ENCODE data around the gene PYDC1. TPM values are rescaled to one million over a fixed set of nuclear protein-coding genes. Genes with fewer than 3 reads are reported as not detected.
"Not testable (repeated sequence)": the region's sequence is repeated elsewhere in the genome, so short reads cannot be mapped to it uniquely, and the experiment has no call there.

The PYDC1 gene
- total RNA-seq, 1 experiment from 2014 or later, result not detected

DNA sequence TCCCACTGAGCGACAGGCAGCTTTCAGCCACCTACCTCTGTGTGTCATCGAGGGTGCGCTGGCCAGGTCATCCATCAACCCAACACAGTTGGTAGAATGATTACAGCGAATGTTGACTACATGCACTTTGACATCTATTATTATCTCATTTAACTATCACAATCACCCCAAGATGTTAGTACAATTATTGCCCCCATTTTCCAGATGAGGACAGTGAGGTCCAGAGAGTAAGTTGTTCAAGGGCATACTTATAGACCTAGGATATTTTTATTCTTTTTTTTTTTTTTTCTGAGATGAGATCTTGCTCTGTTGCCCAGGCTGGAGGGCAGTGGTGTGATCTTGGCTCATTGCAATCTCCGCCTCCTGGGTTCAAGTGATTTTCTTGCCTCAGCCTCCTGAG lies 34.5 kb upstream of the PYDC1 start:
- intact Hi-C loops (cut with micrococcal nuclease; ENCODE audit: unreplicated experiment), result no loop called here
- no TSS peak for BruUV-seq (replicated peaks)
- CTCF ChIA-PET, result no interaction called here
- H3K27me3 Mint-ChIP-seq (ENCODE audit: unreplicated experiment), result peaks cover 28% of the 10 kb centered on the region
- peaks cover 9% of the 10 kb centered on the region for H3K4me1 Mint-ChIP-seq (ENCODE audit: low read depth, unreplicated experiment)
- no peak for DNase-seq
- no peak overlapping the region for H3K27ac Mint-ChIP-seq (ENCODE audit: unreplicated experiment)
- no peak overlapping the region for H3K4me3 Mint-ChIP-seq (ENCODE audit: low read depth, unreplicated experiment)
- no peaks in the 10 kb centered on the region for H3K36me3 Mint-ChIP-seq (ENCODE audit: insufficient read depth, unreplicated experiment)
- H3K9me3 Mint-ChIP-seq (ENCODE audit: low read depth, unreplicated experiment), result no peaks in the 10 kb centered on the region
- TF ChIP-seq, protein P1, sequence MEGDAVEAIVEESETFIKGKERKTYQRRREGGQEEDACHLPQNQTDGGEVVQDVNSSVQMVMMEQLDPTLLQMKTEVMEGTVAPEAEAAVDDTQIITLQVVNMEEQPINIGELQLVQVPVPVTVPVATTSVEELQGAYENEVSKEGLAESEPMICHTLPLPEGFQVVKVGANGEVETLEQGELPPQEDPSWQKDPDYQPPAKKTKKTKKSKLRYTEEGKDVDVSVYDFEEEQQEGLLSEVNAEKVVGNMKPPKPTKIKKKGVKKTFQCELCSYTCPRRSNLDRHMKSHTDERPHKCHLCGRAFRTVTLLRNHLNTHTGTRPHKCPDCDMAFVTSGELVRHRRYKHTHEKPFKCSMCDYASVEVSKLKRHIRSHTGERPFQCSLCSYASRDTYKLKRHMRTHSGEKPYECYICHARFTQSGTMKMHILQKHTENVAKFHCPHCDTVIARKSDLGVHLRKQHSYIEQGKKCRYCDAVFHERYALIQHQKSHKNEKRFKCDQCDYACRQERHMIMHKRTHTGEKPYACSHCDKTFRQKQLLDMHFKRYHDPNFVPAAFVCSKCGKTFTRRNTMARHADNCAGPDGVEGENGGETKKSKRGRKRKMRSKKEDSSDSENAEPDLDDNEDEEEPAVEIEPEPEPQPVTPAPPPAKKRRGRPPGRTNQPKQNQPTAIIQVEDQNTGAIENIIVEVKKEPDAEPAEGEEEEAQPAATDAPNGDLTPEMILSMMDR (IDR thresholded peaks at IDR 0.05; ENCODE audit: unreplicated experiment), result no peak

DNA sequence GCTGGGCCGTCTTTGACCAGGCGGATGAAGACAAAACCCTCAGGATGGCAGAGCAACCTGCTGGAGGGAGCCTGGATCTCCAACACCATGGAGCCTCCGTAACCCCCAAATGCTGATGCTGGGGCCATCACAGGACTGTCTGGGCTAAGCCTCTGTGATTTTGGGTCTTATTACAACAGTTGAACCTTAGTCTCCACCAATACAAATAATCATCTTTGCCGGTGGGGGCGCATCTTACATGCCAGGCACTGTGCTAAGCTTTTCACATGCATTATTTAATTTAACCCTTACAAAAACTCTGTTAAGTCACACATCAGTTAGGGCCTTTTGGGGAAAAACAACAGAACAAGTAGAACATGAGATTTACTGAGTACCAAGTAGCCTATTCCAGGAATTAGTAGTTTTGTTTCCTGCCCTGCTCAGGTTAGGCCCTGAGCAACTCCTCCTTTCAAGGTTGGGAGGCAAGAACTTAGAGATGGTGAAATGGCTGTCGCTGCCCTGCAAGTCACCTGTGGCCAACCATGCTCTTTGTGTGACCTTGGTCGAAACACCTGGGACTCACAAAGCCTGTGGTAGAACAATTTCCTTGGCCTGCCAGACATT lies 33.9 kb upstream of the PYDC1 start:
- intact Hi-C loops (cut with micrococcal nuclease; ENCODE audit: unreplicated experiment), result no loop called here
- CTCF ChIA-PET, result no interaction called here

DNA sequence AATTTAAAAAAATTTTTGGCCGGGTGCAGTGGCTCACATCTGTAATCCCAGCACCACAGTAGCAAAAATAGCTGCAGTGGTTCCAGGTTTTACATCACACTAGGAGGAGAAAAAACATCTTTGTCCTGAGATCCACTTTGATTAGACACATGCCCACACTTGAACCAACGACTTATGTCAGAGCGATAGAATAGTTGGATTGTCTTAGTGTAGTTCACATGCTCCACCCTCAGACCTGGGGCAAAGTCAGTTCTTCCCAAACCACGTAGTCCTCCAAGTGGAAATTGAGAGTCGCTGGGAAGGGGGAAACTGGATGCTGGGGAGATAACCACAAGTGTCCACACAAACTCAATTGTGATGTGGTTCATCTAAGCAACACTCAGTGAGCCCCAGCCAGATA lies 31.4 kb upstream of the PYDC1 start:
- peaks cover 43% of the 10 kb centered on the region for H3K27me3 Mint-ChIP-seq (ENCODE audit: unreplicated experiment)
- no peak overlapping the region for H3K27ac Mint-ChIP-seq (ENCODE audit: unreplicated experiment)
- no peak for DNase-seq
- intact Hi-C loops (cut with micrococcal nuclease; ENCODE audit: unreplicated experiment), result no loop called here
- no peaks in the 10 kb centered on the region for H3K36me3 Mint-ChIP-seq (ENCODE audit: insufficient read depth, unreplicated experiment)
- no peaks in the 10 kb centered on the region for H3K9me3 Mint-ChIP-seq (ENCODE audit: low read depth, unreplicated experiment)
- TF ChIP-seq, protein P1 (IDR thresholded peaks at IDR 0.05; ENCODE audit: unreplicated experiment), result no peak
- no peak overlapping the region for H3K4me3 Mint-ChIP-seq (ENCODE audit: low read depth, unreplicated experiment)
- no TSS peak for BruUV-seq (replicated peaks)
- peaks cover 2% of the 10 kb centered on the region for H3K4me1 Mint-ChIP-seq (ENCODE audit: low read depth, unreplicated experiment)
- CTCF ChIA-PET, result interaction anchor here (0.5 kb wide), 1 partner anchor 15 kb away, joined by 3 read pairs; no protein-coding TSS in a partner anchor

More for the DNA sequence above, 33.9 kb upstream of the PYDC1 start:
- Mint-ChIP-seq H3K27ac (ENCODE audit: unreplicated experiment) (no peak overlapping the region), H3K9me3 (ENCODE audit: low read depth, unreplicated experiment) (no peaks in the 10 kb centered on the region), H3K27me3 (ENCODE audit: unreplicated experiment) (peaks cover 28% of the 10 kb centered on the region), H3K4me3 (ENCODE audit: low read depth, unreplicated experiment) (no peak overlapping the region), H3K36me3 (ENCODE audit: insufficient read depth, unreplicated experiment) (no peaks in the 10 kb centered on the region), H3K4me1 (ENCODE audit: low read depth, unreplicated experiment) (peaks cover 9% of the 10 kb centered on the region)
- TF ChIP-seq, protein P1 (IDR thresholded peaks at IDR 0.05; ENCODE audit: unreplicated experiment), result no peak
- no TSS peak for BruUV-seq (replicated peaks)
- DNase-seq, result no peak

DNA sequence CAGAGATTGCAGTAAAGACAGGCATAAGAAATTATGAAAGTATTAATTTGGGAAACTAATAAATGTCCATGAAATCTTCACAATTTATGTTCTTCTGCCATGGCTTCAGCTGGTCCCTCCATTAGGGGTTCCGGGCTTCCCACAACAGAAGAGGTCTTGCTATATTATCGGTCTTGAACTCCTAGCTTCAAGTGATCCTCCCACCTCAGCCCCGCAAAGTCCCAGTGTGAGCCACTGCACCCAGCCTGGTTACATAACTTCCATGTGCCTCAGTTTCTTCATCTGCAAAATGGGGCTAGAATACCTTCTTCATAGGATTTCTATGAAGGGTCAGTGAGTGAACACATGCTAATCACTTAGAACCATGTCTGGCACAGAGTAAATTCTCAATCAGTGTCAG lies 29.4 kb upstream of the PYDC1 start:
- BruUV-seq (replicated peaks), result no TSS peak
- Mint-ChIP-seq H3K27me3 (ENCODE audit: unreplicated experiment) (peaks cover 46% of the 10 kb centered on the region), H3K36me3 (ENCODE audit: insufficient read depth, unreplicated experiment) (no peaks in the 10 kb centered on the region), H3K9me3 (ENCODE audit: low read depth, unreplicated experiment) (no peaks in the 10 kb centered on the region), H3K4me3 (ENCODE audit: low read depth, unreplicated experiment) (no peak overlapping the region), H3K4me1 (ENCODE audit: low read depth, unreplicated experiment) (no peaks in the 10 kb centered on the region), H3K27ac (ENCODE audit: unreplicated experiment) (no peak overlapping the region)
- intact Hi-C loops (cut with micrococcal nuclease; ENCODE audit: unreplicated experiment), result no loop called here
- TF ChIP-seq, protein P1 (IDR thresholded peaks at IDR 0.05; ENCODE audit: unreplicated experiment), result no peak
- CTCF ChIA-PET, result no interaction called here
- no peak for DNase-seq

DNA sequence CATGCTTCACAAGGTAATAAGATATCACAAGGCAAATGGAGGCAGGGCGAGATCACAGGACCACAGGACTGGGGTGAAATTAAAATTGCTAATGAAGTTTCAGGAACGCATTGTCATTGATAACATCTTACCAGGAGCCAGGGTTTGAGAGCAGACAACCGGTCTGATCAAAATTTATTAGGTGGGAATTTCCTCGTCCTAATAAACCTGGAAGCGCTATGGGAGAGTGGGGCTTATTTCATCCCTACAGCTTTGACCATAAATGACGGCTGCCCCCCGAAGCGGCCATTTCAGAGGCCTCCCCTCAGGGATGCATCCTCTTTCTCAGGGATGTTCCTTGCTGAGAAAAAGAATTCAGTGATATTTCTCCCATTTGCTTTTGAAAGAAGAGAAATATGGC lies 28.7 kb upstream of the PYDC1 start:
- H3K27me3 Mint-ChIP-seq (ENCODE audit: unreplicated experiment), result peaks cover 46% of the 10 kb centered on the region
- H3K4me3 Mint-ChIP-seq (ENCODE audit: low read depth, unreplicated experiment); H3K27ac Mint-ChIP-seq (ENCODE audit: unreplicated experiment); H3K4me1 Mint-ChIP-seq (ENCODE audit: low read depth, unreplicated experiment); H3K36me3 Mint-ChIP-seq (ENCODE audit: insufficient read depth, unreplicated experiment); H3K9me3 Mint-ChIP-seq (ENCODE audit: low read depth, unreplicated experiment); intact Hi-C loops (cut with micrococcal nuclease; ENCODE audit: unreplicated experiment); BruUV-seq (replicated peaks); DNase-seq: not testable (repeated sequence)
- CTCF ChIA-PET, result interaction anchor here (0.7 kb wide), 1 partner anchor 108 kb away, joined by 3 read pairs; no protein-coding TSS in a partner anchor
